H9 (cell line): ENCODE results near the gene CD46. TPM values are rescaled to one million over a fixed set of nuclear protein-coding genes. Genes with fewer than 3 reads are reported as not detected.
A peak's percentile ranks its signal among the peaks of the same experiment; 100 is the strongest.

ENCODE experiments used
- DNase-seq: peaks from one replicate; pipeline ENCODE4 v3.0.0-alpha.2; 2017
- H2AFZ ChIP-seq: one replicate; pipeline ENCODE4 v1.6.1; 2013; ENCODE audit warnings: mild to moderate bottlenecking, low read length, control low read depth, moderate library complexity
- H2AK5ac ChIP-seq: 2 replicates; pipeline ENCODE4 v1.6.1; 2013; ENCODE audit warnings: low read length, control low read depth, mixed read lengths; ENCODE audit not compliant: insufficient read length
- H2BK120ac ChIP-seq: one replicate; pipeline ENCODE4 v1.6.1; 2013; ENCODE audit warnings: low read depth, mild to moderate bottlenecking, low read length, control low read depth, inconsistent platforms; ENCODE audit not compliant: poor library complexity, severe bottlenecking
- H2BK12ac ChIP-seq: 2 replicates; pipeline ENCODE4 v1.6.1; 2013; ENCODE audit warnings: low read length, control low read depth, mixed read lengths, low read depth; ENCODE audit not compliant: insufficient read length
- H2BK15ac ChIP-seq: 2 replicates; pipeline ENCODE4 v1.6.1; 2013; ENCODE audit warnings: low read depth, low read length, control low read depth
- H2BK20ac ChIP-seq: one replicate; pipeline ENCODE4 v1.6.1; 2013; ENCODE audit warnings: low read depth, mild to moderate bottlenecking, low read length, control low read depth, inconsistent platforms; ENCODE audit not compliant: poor library complexity, severe bottlenecking
- H2BK5ac ChIP-seq: 2 replicates; pipeline ENCODE4 v1.6.1; 2013; ENCODE audit warnings: low read length, control low read depth, mixed read lengths; ENCODE audit not compliant: insufficient read length
- H3K14ac ChIP-seq: 2 replicates; pipeline ENCODE4 v1.6.1; 2013; ENCODE audit warnings: low read length, control low read depth; ENCODE audit not compliant: insufficient read depth
- H3K18ac ChIP-seq: 2 replicates; pipeline ENCODE4 v1.6.1; 2013; ENCODE audit warnings: low read depth, mild to moderate bottlenecking, mixed read lengths, low read length, control low read depth; ENCODE audit not compliant: insufficient read length
- H3K23ac ChIP-seq: 2 replicates; pipeline ENCODE4 v1.6.1; 2013; ENCODE audit warnings: low read length, control low read depth, mixed read lengths, low read depth; ENCODE audit not compliant: insufficient read length
- H3K23me2 ChIP-seq: 2 replicates; pipeline ENCODE4 v1.6.1; 2013; ENCODE audit warnings: low read depth, mild to moderate bottlenecking, mixed read lengths, low read length, control low read depth; ENCODE audit not compliant: insufficient read length, poor library complexity, severe bottlenecking
- H3K27ac ChIP-seq: 2 replicates; pipeline ENCODE4 v1.5.1; 2013; ENCODE audit warnings: low read length, control low read depth, mixed read lengths, low read depth; ENCODE audit not compliant: insufficient read length
- H3K27me3 ChIP-seq: 2 replicates; pipeline ENCODE4 v1.6.1; 2013; ENCODE audit warnings: low read length, control low read depth, inconsistent platforms; ENCODE audit not compliant: insufficient read depth
- H3K4ac ChIP-seq: 2 replicates; pipeline ENCODE4 v1.6.1; 2013; ENCODE audit warnings: low read depth, mild to moderate bottlenecking, control low read depth, inconsistent platforms, low read length, moderate library complexity
- H3K4me1 ChIP-seq: 2 replicates; pipeline ENCODE4 v1.6.1; 2013; ENCODE audit warnings: low read length, control low read depth, inconsistent platforms; ENCODE audit not compliant: insufficient read depth
- H3K4me2 ChIP-seq: 2 replicates; pipeline ENCODE4 v1.6.1; 2013; ENCODE audit warnings: low read length, control low read depth, mixed read lengths; ENCODE audit not compliant: insufficient read length, insufficient read depth
- H3K56ac ChIP-seq: 2 replicates; pipeline ENCODE4 v1.6.1; 2013; ENCODE audit warnings: low read depth, mild to moderate bottlenecking, mixed read lengths, low read length, control low read depth; ENCODE audit not compliant: insufficient read length
- H3K79me1 ChIP-seq: 2 replicates; pipeline ENCODE4 v1.6.1; 2013; ENCODE audit warnings: low read depth, mild to moderate bottlenecking, moderate library complexity, low read length, control low read depth, inconsistent platforms; ENCODE audit not compliant: insufficient read depth, poor library complexity, severe bottlenecking
- H3K79me2 ChIP-seq: 2 replicates; pipeline ENCODE4 v1.6.1; 2013; ENCODE audit warnings: low read length, control low read depth, inconsistent platforms; ENCODE audit not compliant: insufficient read depth
- H3K9ac ChIP-seq: 2 replicates; pipeline ENCODE4 v1.6.1; 2013; ENCODE audit warnings: low read length, control low read depth, mixed read lengths; ENCODE audit not compliant: insufficient read length; ENCODE audit errors: extremely low read depth
- H3K9me3 ChIP-seq: one replicate; pipeline ENCODE4 v1.6.1; 2013; ENCODE audit warnings: low read depth, low read length, inconsistent platforms; ENCODE audit not compliant: control insufficient read depth
- H3T11ph ChIP-seq: one replicate; pipeline ENCODE4 v1.6.1; 2013; ENCODE audit warnings: mild to moderate bottlenecking, low read length, control low read depth, inconsistent platforms
- H4K20me1 ChIP-seq: one replicate; pipeline ENCODE4 v1.6.1; 2013; ENCODE audit not compliant: control insufficient read depth, insufficient read length, insufficient read depth
- H4K5ac ChIP-seq: 2 replicates; pipeline ENCODE4 v1.6.1; 2013; ENCODE audit warnings: low read depth, mild to moderate bottlenecking, mixed read lengths, low read length, control low read depth; ENCODE audit not compliant: insufficient read length
- H4K8ac ChIP-seq: replicated peaks from 2 replicates; pipeline ENCODE4 v1.6.1; 2013; ENCODE audit warnings: low read length, control low read depth, mixed read lengths, low read depth; ENCODE audit not compliant: insufficient read length
- H4K91ac ChIP-seq: 2 replicates; pipeline ENCODE4 v1.6.1; 2013; ENCODE audit warnings: low read depth, mild to moderate bottlenecking, moderate library complexity, mixed read lengths, low read length, control low read depth; ENCODE audit not compliant: insufficient read length
- H3K27ac Mint-ChIP-seq, 3 experiments: 2 replicates in 2 of 3; 3 replicates in 1 of 3; pipeline ENCODE4 v1.8.0; 2020 to 2021; ENCODE audit warnings: mixed read lengths in 3 of 3, mild to moderate bottlenecking in 1 of 3, moderate library complexity in 1 of 3
- H3K27me3 Mint-ChIP-seq: 2 replicates; pipeline ENCODE4 v1.8.0; 2021; ENCODE audit warnings: low read depth, mild to moderate bottlenecking, moderate library complexity, mixed read lengths
- H3K36me3 Mint-ChIP-seq, 3 experiments: 2 replicates in 2 of 3; 3 replicates in 1 of 3; pipeline ENCODE4 v1.8.0; 2020 to 2021; ENCODE audit warnings: low read depth in 3 of 3, mixed read lengths in 3 of 3; ENCODE audit not compliant: insufficient read depth in 1 of 3
- H3K4me1 Mint-ChIP-seq, 2 experiments: 2 replicates each; pipeline ENCODE4 v1.8.0; 2020; ENCODE audit warnings: mixed read lengths in 2 of 2
- H3K4me3 Mint-ChIP-seq, 2 experiments: 2 replicates in 1 of 2; 3 replicates in 1 of 2; pipeline ENCODE4 v1.8.0; 2020 to 2021; ENCODE audit warnings: mild to moderate bottlenecking in 2 of 2, mixed read lengths in 2 of 2, moderate library complexity in 1 of 2
- H3K9me3 Mint-ChIP-seq, 2 experiments: 2 replicates in 1 of 2; 3 replicates in 1 of 2; pipeline ENCODE4 v1.8.0; 2020; ENCODE audit warnings: mild to moderate bottlenecking in 2 of 2, mixed read lengths in 2 of 2, moderate library complexity in 1 of 2
- WGBS: extraction: QIAGEN DNeasy Blood & Tissue Kit; methylation state at CpG from one replicate; pipeline ENCODE4 v1.1.7; 2013; ENCODE audit warnings: missing lambda C conversion rate, low lambda C conversion rate, mixed read lengths; ENCODE audit not compliant: insufficient read length; ENCODE audit errors: extremely low coverage; 5-methylcytosine and 5-hydroxymethylcytosine counted together
- total RNA-seq: library from RNA; stranded (reverse); gene quantifications from 2 replicates; pipeline ENCODE4 v1.2.1, GENCODE V29; 2021
- TF ChIP-seq, protein P1 (sequence below): fragments of 200-600 bp; sonication (generic); conservative IDR thresholded peaks from 3 replicates; pipeline ENCODE4 v1.8.0; 2021; ENCODE audit warnings: antibody characterized with exemption, mild to moderate bottlenecking

Gene CD46
- total RNA-seq, 1 experiment from 2014 or later: 89.2 TPM

DNA sequence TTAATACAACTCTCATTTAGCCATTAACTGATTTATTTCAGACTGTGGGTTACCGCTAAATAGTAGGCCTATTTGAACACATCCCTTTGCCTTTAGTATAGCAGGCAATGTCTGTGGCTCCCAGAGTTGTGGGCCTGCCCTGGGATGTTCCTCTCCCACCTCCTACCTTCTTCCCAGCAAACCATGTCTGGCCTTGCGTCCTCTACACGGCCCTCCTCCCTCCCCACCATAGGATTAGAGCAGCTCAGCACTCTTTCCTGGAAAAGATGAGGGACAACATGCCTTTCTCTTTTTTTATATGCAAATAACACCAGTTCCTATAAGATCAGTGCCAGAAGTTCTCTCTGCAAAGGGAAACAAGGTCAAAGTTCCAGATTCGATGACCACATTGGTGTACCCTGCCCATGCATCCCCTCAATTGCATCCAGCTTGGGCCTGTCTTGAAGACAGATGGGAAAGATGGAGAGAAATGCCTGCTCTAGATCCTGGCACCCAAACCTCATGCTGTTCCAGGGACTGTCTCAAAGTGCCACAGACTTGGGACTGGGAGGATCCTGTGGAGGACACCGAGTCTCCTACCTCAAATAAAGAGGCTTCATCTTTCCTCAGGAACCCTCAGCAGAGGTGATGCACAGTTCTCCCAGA lies 57.2 kb downstream of the CD46 start:
- H3K36me3 Mint-ChIP-seq: no peaks in the 10 kb centered on the region; a peak in 1 of 7 replicates

More for the DNA sequence above, 57.2 kb downstream of the CD46 start:
- no peak overlapping the region for H4K91ac ChIP-seq
- H3K9ac ChIP-seq: no peak overlapping the region
- H4K5ac ChIP-seq: no peak overlapping the region
- H2BK20ac ChIP-seq: no peak overlapping the region
- no peak overlapping the region for H2BK120ac ChIP-seq
- H3K4me2 ChIP-seq: no peak overlapping the region
- no peak overlapping the region for H3K14ac ChIP-seq
- peak overlapping the region in 1 of 3 experiments; percentile 28; a peak in 2 of 7 replicates for H3K27ac Mint-ChIP-seq
- H3K27me3 ChIP-seq: no peaks in the 10 kb centered on the region
- no peak overlapping the region for H3K18ac ChIP-seq
- H3K27me3 Mint-ChIP-seq: no peaks in the 10 kb centered on the region
- no peaks in the 10 kb centered on the region for H3K9me3 ChIP-seq
- no peaks in the 10 kb centered on the region for H3K4me1 ChIP-seq
- no peak for DNase-seq
- no peak overlapping the region for H3K4me3 Mint-ChIP-seq
- no CpG with 5 or more reads among the region's 5 CpGs for WGBS
- H3K9me3 Mint-ChIP-seq: no peaks in the 10 kb centered on the region; a peak in 1 of 5 replicates
- H2BK12ac ChIP-seq: no peak overlapping the region
- H2BK5ac ChIP-seq: no peak overlapping the region
- H3K23me2 ChIP-seq: no peaks in the 10 kb centered on the region
- no peak overlapping the region for H3K56ac ChIP-seq
- no peak overlapping the region for H3K4ac ChIP-seq
- no peaks in the 10 kb centered on the region for H3K79me2 ChIP-seq
- no peak overlapping the region for H2BK15ac ChIP-seq
- no peaks in the 10 kb centered on the region for H4K20me1 ChIP-seq
- H3T11ph ChIP-seq: no peak overlapping the region
- H2AFZ ChIP-seq: no peak overlapping the region
- no peak overlapping the region for H4K8ac ChIP-seq
- no peaks in the 10 kb centered on the region for H3K79me1 ChIP-seq
- H3K27ac ChIP-seq: no peak overlapping the region
- TF ChIP-seq, protein P1, sequence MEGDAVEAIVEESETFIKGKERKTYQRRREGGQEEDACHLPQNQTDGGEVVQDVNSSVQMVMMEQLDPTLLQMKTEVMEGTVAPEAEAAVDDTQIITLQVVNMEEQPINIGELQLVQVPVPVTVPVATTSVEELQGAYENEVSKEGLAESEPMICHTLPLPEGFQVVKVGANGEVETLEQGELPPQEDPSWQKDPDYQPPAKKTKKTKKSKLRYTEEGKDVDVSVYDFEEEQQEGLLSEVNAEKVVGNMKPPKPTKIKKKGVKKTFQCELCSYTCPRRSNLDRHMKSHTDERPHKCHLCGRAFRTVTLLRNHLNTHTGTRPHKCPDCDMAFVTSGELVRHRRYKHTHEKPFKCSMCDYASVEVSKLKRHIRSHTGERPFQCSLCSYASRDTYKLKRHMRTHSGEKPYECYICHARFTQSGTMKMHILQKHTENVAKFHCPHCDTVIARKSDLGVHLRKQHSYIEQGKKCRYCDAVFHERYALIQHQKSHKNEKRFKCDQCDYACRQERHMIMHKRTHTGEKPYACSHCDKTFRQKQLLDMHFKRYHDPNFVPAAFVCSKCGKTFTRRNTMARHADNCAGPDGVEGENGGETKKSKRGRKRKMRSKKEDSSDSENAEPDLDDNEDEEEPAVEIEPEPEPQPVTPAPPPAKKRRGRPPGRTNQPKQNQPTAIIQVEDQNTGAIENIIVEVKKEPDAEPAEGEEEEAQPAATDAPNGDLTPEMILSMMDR: no peak
- no peak overlapping the region for H2AK5ac ChIP-seq
- peaks cover 15 to 24% of the 10 kb centered on the region in 2 experiments for H3K4me1 Mint-ChIP-seq
- no peak overlapping the region for H3K23ac ChIP-seq
